ENCODE data around the gene AHI1.

AHI1 gene

GRCh38 chr6:135304883-135305282 is 192.7 kb downstream of the AHI1 start:
- no peak for DNase-seq

- DNase-seq, result no peak
Measured at GRCh38 chr6:135301304-135301703, 196.2 kb downstream of the AHI1 start.

GRCh38 chr6:135300576-135300975 is 197.0 kb downstream of the AHI1 start:
- no peak for DNase-seq

- no peak for DNase-seq
Measured at GRCh38 chr6:135299256-135299655, 198.3 kb downstream of the AHI1 start.

GRCh38 chr6:135298455-135298854 is 199.1 kb downstream of the AHI1 start:
- no peak for DNase-seq

- DNase-seq, result no peak
Measured at GRCh38 chr6:135296715-135297114, 200.8 kb downstream of the AHI1 start.

- no peak for DNase-seq
Measured at GRCh38 chr6:135295085-135295484, 202.5 kb downstream of the AHI1 start.

GRCh38 chr6:135291288-135292076 is 206.1 kb downstream of the AHI1 start:
- DNase-seq, result no peak

- no peak for DNase-seq
Measured at GRCh38 chr6:135289816-135290215, 207.7 kb downstream of the AHI1 start.

GRCh38 chr6:135286962-135287538 is 210.5 kb downstream of the AHI1 start:
- DNase-seq, result no peak

- no peak for DNase-seq
Measured at GRCh38 chr6:135285165-135285564, 212.4 kb downstream of the AHI1 start.

- DNase-seq, result no peak
Measured at GRCh38 chr6:135283926-135284325, 213.6 kb downstream of the AHI1 start.

- DNase-seq, result no peak
Measured at GRCh38 chr6:135282395-135282794, 215.1 kb downstream of the AHI1 start.

GRCh38 chr6:135281964-135282363 is 215.6 kb downstream of the AHI1 start:
- DNase-seq, result no peak

GRCh38 chr6:135281227-135281626 is 216.3 kb downstream of the AHI1 start:
- DNase-seq, result peak in 6 of 58 donors; percentile 1 to 5 (median 2)

GRCh38 chr6:135280375-135281136 is 217.0 kb downstream of the AHI1 start:
- no peak for DNase-seq

GRCh38 chr6:135277422-135277821 is 220.1 kb downstream of the AHI1 start:
- no peak for DNase-seq

GRCh38 chr6:135274561-135275293 is 222.8 kb downstream of the AHI1 start:
- no peak for DNase-seq

GRCh38 chr6:135271626-135272025 is 225.9 kb downstream of the AHI1 start:
- no peak for DNase-seq

- no peak for DNase-seq
Measured at GRCh38 chr6:135270676-135271536, 226.6 kb downstream of the AHI1 start.

- DNase-seq, result no peak
Measured at GRCh38 chr6:135269481-135269891, 228.1 kb downstream of the AHI1 start.
